ENCODE data around the gene CSE1L.
"Not testable (repeated sequence)": the region's sequence is repeated elsewhere in the genome, so short reads cannot be mapped to it uniquely, and the experiment has no call there.

Gene CSE1L

GRCh38 chr20:49098136-49098535 is 52.0 kb downstream of the CSE1L start:
- Histone ChIP-seq H3K27ac (no peak overlapping the region), H3K36me3 (peaks cover 69% of the 10 kb centered on the region), H3K4me3 (ENCODE audit: low read depth in 1 of 2, low read length in 1 of 2) (no peak overlapping the region), H3K4me1 (ENCODE audit: control insufficient read depth in 1 of 2, insufficient read depth in 1 of 2, low read depth in 1 of 2, low read length in 1 of 2) (no peaks in the 10 kb centered on the region), H3K9me3 (no peaks in the 10 kb centered on the region), H3K27me3 (no peaks in the 10 kb centered on the region)
- TF ChIP-seq, protein P1, sequence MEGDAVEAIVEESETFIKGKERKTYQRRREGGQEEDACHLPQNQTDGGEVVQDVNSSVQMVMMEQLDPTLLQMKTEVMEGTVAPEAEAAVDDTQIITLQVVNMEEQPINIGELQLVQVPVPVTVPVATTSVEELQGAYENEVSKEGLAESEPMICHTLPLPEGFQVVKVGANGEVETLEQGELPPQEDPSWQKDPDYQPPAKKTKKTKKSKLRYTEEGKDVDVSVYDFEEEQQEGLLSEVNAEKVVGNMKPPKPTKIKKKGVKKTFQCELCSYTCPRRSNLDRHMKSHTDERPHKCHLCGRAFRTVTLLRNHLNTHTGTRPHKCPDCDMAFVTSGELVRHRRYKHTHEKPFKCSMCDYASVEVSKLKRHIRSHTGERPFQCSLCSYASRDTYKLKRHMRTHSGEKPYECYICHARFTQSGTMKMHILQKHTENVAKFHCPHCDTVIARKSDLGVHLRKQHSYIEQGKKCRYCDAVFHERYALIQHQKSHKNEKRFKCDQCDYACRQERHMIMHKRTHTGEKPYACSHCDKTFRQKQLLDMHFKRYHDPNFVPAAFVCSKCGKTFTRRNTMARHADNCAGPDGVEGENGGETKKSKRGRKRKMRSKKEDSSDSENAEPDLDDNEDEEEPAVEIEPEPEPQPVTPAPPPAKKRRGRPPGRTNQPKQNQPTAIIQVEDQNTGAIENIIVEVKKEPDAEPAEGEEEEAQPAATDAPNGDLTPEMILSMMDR (IDR thresholded peaks at IDR 0.05), result no peak

DNA sequence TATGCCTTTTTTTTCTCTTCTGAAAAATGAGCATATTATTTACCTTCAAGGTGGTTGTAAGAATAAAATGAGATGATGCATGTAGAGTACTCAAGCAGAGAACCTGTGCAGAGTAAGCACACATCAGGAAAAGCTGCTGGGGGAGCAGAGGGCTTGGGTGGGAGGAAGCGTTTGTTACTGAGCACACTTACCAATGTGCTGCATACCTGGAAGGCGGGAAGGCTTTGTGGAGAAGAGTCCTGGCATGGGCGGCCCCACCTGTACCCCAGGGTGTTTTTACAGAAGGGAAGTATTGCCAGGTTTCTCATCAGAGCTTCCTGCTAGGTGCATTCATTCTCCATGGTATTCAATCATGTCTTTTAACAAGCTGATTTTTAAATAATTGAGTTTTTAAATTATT is 52.9 kb downstream of the CSE1L start:
- peaks cover 70% of the 10 kb centered on the region for H3K36me3 ChIP-seq
- no peak overlapping the region for H3K27ac ChIP-seq
- no peaks in the 10 kb centered on the region for H3K9me3 ChIP-seq
- H3K4me3 ChIP-seq (ENCODE audit: low read depth in 1 of 2, low read length in 1 of 2), result no peak overlapping the region
- no peaks in the 10 kb centered on the region for H3K27me3 ChIP-seq
- H3K4me1 ChIP-seq (ENCODE audit: control insufficient read depth in 1 of 2, insufficient read depth in 1 of 2, low read depth in 1 of 2, low read length in 1 of 2), result no peaks in the 10 kb centered on the region
- TF ChIP-seq, protein P1 (IDR thresholded peaks at IDR 0.05), result no peak

GRCh38 chr20:49100292-49100691 is 54.2 kb downstream of the CSE1L start:
- H3K27ac ChIP-seq, result peak overlapping the region; percentile 61
- not testable (repeated sequence) for H3K4me3 ChIP-seq (ENCODE audit: low read depth in 1 of 2, low read length in 1 of 2); H3K9me3 ChIP-seq; H3K27me3 ChIP-seq; H3K4me1 ChIP-seq (ENCODE audit: control insufficient read depth in 1 of 2, insufficient read depth in 1 of 2, low read depth in 1 of 2, low read length in 1 of 2)
- H3K36me3 ChIP-seq, result peaks cover 69% of the 10 kb centered on the region

- Histone ChIP-seq H3K27ac (peak overlapping the region; percentile 61), H3K36me3 (peaks cover 69% of the 10 kb centered on the region), H3K27me3 (no peaks in the 10 kb centered on the region), H3K4me1 (ENCODE audit: control insufficient read depth in 1 of 2, insufficient read depth in 1 of 2, low read depth in 1 of 2, low read length in 1 of 2) (no peaks in the 10 kb centered on the region), H3K4me3 (ENCODE audit: low read depth in 1 of 2, low read length in 1 of 2) (no peak overlapping the region), H3K9me3 (no peaks in the 10 kb centered on the region)
- TF ChIP-seq, protein P1 (IDR thresholded peaks at IDR 0.05), result no peak
These were observed 54.9 kb downstream of the CSE1L start for GRCh38 chr20:49100972-49101371.

- H3K27ac ChIP-seq, result no peak overlapping the region
- H3K4me1 ChIP-seq (ENCODE audit: control insufficient read depth in 1 of 2, insufficient read depth in 1 of 2, low read depth in 1 of 2, low read length in 1 of 2), result no peaks in the 10 kb centered on the region
- TF ChIP-seq, protein P1 (IDR thresholded peaks at IDR 0.05), result no peak
- H3K4me3 ChIP-seq (ENCODE audit: low read depth in 1 of 2, low read length in 1 of 2), result no peak overlapping the region
- no peaks in the 10 kb centered on the region for H3K9me3 ChIP-seq
- H3K36me3 ChIP-seq, result peaks cover 60% of the 10 kb centered on the region
- H3K27me3 ChIP-seq, result no peaks in the 10 kb centered on the region
These were observed 56.9 kb downstream of the CSE1L start for GRCh38 chr20:49103019-49103418.

DNA sequence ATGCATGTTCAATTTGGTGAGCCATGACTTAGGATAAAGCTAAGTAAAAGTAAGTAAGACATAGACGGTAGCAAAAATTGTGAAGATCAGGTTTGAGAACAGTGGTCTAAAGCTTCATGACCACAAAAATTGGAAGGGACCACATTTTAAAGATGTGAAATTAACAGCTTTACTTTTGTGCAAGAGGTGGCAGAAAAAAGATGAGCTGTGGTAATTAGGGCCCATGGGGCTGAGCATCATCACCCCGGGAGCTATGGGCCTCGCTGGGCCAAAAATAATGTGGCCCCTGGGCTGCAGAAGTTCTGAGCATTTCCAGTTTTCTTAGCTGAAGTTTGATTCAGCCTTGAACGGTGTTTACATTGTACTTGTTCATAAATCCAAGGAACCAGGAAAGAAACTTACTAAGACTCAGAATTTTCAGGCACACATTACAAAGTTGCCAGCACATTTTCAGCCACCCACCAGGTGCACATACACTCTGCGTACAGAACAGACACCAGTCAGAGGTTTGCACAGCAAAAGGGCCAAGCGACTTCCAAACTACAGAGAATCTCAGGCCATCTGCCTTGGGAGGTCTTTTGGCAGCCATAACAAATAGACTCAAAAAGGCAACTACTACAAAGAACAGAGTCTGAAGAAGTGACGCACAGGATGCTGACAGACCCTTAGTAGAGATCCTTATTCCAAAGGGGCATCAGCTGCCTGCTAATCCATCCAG is 57.7 kb downstream of the CSE1L start:
- H3K27me3 ChIP-seq, result no peaks in the 10 kb centered on the region
- H3K36me3 ChIP-seq, result peaks cover 59% of the 10 kb centered on the region
- H3K27ac ChIP-seq, result no peak overlapping the region
- H3K4me3 ChIP-seq (ENCODE audit: low read depth in 1 of 2, low read length in 1 of 2), result no peak overlapping the region
- TF ChIP-seq, protein P1 (IDR thresholded peaks at IDR 0.05), result no peak
- H3K4me1 ChIP-seq (ENCODE audit: control insufficient read depth in 1 of 2, insufficient read depth in 1 of 2, low read depth in 1 of 2, low read length in 1 of 2), result no peaks in the 10 kb centered on the region
- H3K9me3 ChIP-seq, result no peaks in the 10 kb centered on the region

Measured in neutrophil (primary cell).